Activated CD4-positive, alpha-beta T cell treated with anti-CD3 and anti-CD28 coated beads for 24 hours (primary cell): Measurements from ENCODE around the gene UROS.

Experiments used
- DNase-seq, 2 donors: peaks; one replicate each; pipeline ENCODE4 v3.0.0-alpha.2; 2020; ENCODE audit warnings: low read depth in 2 of 2

Gene UROS

GRCh38 chr10:125822878-125823662, at the start of gene UROS, which contains the start of gene BCCIP:
Gene UROS, minus strand, starts transcription at chr10:125823258. Its CDS starts 6,759 bp downstream, at chr10:125816499.
Gene BCCIP, plus strand, starts transcription at chr10:125823546. Its CDS starts 12 bp downstream, at chr10:125823558.
- peak; percentile 76 to 85 for DNase-seq

- DNase-seq, result no peak
Observed at GRCh38 chr10:125871338-125871737, 48.3 kb upstream of the UROS start.

GRCh38 chr10:125868372-125868975, 45.4 kb upstream of the UROS start:
- DNase-seq, result no peak

GRCh38 chr10:125866421-125867029, 43.5 kb upstream of the UROS start:
- no peak for DNase-seq

GRCh38 chr10:125865120-125865519, 42.1 kb upstream of the UROS start:
- DNase-seq, result no peak

- DNase-seq, result no peak
Observed at GRCh38 chr10:125859128-125859817, 36.2 kb upstream of the UROS start.

- no peak for DNase-seq
Observed at GRCh38 chr10:125857185-125857760, 34.2 kb upstream of the UROS start.

GRCh38 chr10:125852487-125852886, 29.4 kb upstream of the UROS start:
- no peak for DNase-seq

- DNase-seq, result no peak
Observed at GRCh38 chr10:125850766-125851731, 28.0 kb upstream of the UROS start.

- no peak for DNase-seq
Observed at GRCh38 chr10:125849448-125849847, 26.4 kb upstream of the UROS start.

GRCh38 chr10:125848857-125849256, 25.8 kb upstream of the UROS start:
- no peak for DNase-seq

GRCh38 chr10:125848371-125848770, 25.3 kb upstream of the UROS start:
- no peak for DNase-seq

GRCh38 chr10:125846894-125847293, 23.8 kb upstream of the UROS start:
- no peak for DNase-seq

GRCh38 chr10:125845617-125846016, 22.6 kb upstream of the UROS start:
- DNase-seq, result no peak

- no peak for DNase-seq
Observed at GRCh38 chr10:125844751-125845221, 21.7 kb upstream of the UROS start.

GRCh38 chr10:125843603-125844329, 20.7 kb upstream of the UROS start:
- no peak for DNase-seq

GRCh38 chr10:125840955-125841354, 17.9 kb upstream of the UROS start:
- no peak for DNase-seq

- DNase-seq, result no peak
Observed at GRCh38 chr10:125840406-125840805, 17.3 kb upstream of the UROS start.

GRCh38 chr10:125838802-125839575, 15.9 kb upstream of the UROS start:
- no peak for DNase-seq
